ENCODE results near the gene USO1.
"Not testable (repeated sequence)": the region's sequence is repeated elsewhere in the genome, so short reads cannot be mapped to it uniquely, and the experiment has no call there.

Gene USO1

GRCh38 chr4:75724066-75724866, at the start of gene USO1:
TSS of gene USO1 (plus strand) at chr4:75724577. CDS start at chr4:75724820, 243 bp downstream.
- peak; percentile 96 to 99 (median 98) for DNase-seq (ENCODE audit: low read depth in 3 of 3)

- DNase-seq (ENCODE audit: low read depth in 3 of 3) = no peak
Measured at GRCh38 chr4:75675004-75675531, 49.3 kb upstream of the USO1 start.

GRCh38 chr4:75678473-75678872, 45.9 kb upstream of the USO1 start:
- no peak for DNase-seq (ENCODE audit: low read depth in 3 of 3)

GRCh38 chr4:75678965-75679364, 45.4 kb upstream of the USO1 start:
- no peak for DNase-seq (ENCODE audit: low read depth in 3 of 3)

- DNase-seq (ENCODE audit: low read depth in 3 of 3) = no peak
Measured at GRCh38 chr4:75679876-75680575, 44.4 kb upstream of the USO1 start.

- DNase-seq (ENCODE audit: low read depth in 3 of 3) = no peak
Measured at GRCh38 chr4:75683482-75684155, 40.8 kb upstream of the USO1 start.

- DNase-seq (ENCODE audit: low read depth in 3 of 3) = no peak
Measured at GRCh38 chr4:75685546-75686189, 38.7 kb upstream of the USO1 start.

GRCh38 chr4:75686346-75686745, 38.0 kb upstream of the USO1 start:
- DNase-seq (ENCODE audit: low read depth in 3 of 3) = peak in 1 of 3 experiments; percentile 13

GRCh38 chr4:75687125-75687524, 37.3 kb upstream of the USO1 start:
- DNase-seq (ENCODE audit: low read depth in 3 of 3) = not testable (repeated sequence)

GRCh38 chr4:75692066-75692465, 32.3 kb upstream of the USO1 start:
- DNase-seq (ENCODE audit: low read depth in 3 of 3) = not testable (repeated sequence)

- no peak for DNase-seq (ENCODE audit: low read depth in 3 of 3)
Measured at GRCh38 chr4:75696071-75696470, 28.3 kb upstream of the USO1 start.

GRCh38 chr4:75696581-75696980, 27.8 kb upstream of the USO1 start:
- no peak for DNase-seq (ENCODE audit: low read depth in 3 of 3)

- no peak for DNase-seq (ENCODE audit: low read depth in 3 of 3)
Measured at GRCh38 chr4:75698162-75698962, 26.0 kb upstream of the USO1 start.

- no peak for DNase-seq (ENCODE audit: low read depth in 3 of 3)
Measured at GRCh38 chr4:75698963-75699228, 25.5 kb upstream of the USO1 start.

GRCh38 chr4:75699299-75699698, 25.1 kb upstream of the USO1 start:
- no peak for DNase-seq (ENCODE audit: low read depth in 3 of 3)

- DNase-seq (ENCODE audit: low read depth in 3 of 3) = no peak
Measured at GRCh38 chr4:75702919-75703411, 21.4 kb upstream of the USO1 start.

- no peak for DNase-seq (ENCODE audit: low read depth in 3 of 3)
Measured at GRCh38 chr4:75705198-75705977, 19.0 kb upstream of the USO1 start.

- peak in 2 of 3 experiments; percentile 12 to 21 for DNase-seq (ENCODE audit: low read depth in 3 of 3)
Measured at GRCh38 chr4:75708218-75708691, 16.1 kb upstream of the USO1 start.

- no peak for DNase-seq (ENCODE audit: low read depth in 3 of 3)
Measured at GRCh38 chr4:75710246-75710645, 14.1 kb upstream of the USO1 start.

GRCh38 chr4:75714011-75714410, 10.4 kb upstream of the USO1 start:
- DNase-seq (ENCODE audit: low read depth in 3 of 3) = no peak

Data from stimulated activated CD4-positive, alpha-beta T cell treated with anti-CD3 and anti-CD28 coated beads, TNF-alpha, amount 100 ng/mL, for 4 hours (primary cell).